ENCODE measurements around the gene PAM. TPM values are rescaled to one million over a fixed set of nuclear protein-coding genes. Genes with fewer than 3 reads are reported as not detected.

PAM gene
- total RNA-seq, 1 experiment from 2014 or later, result 131 TPM

- TF ChIP-seq SIN3A (IDR thresholded peaks at IDR 0.05; ENCODE audit: borderline replicate concordance, insufficient read depth, low read depth, low read length) (no peak), TCF7L2 (IDR thresholded peaks at IDR 0.05; ENCODE audit: low read depth, low read length) (no peak), CTCF (IDR thresholded peaks at IDR 0.05) (no peak), POLR2AphosphoS5 (IDR thresholded peaks at IDR 0.05; ENCODE audit: low read depth, low read length) (no peak), REST (IDR thresholded peaks at IDR 0.05; ENCODE audit: insufficient read depth in 1 of 2, low read depth in 2 of 2, low read length in 1 of 2) (no peak)
Measured at GRCh38 chr5:102931085-102931725, 176.1 kb downstream of the PAM start.

GRCh38 chr5:102932781-102933180, 177.7 kb downstream of the PAM start:
- no TSS peak for BruUV-seq (replicated peaks)
- no peak for TF ChIP-seq POLR2AphosphoS5 (IDR thresholded peaks at IDR 0.05; ENCODE audit: low read depth, low read length)
- no peak for TF ChIP-seq REST (IDR thresholded peaks at IDR 0.05; ENCODE audit: insufficient read depth in 1 of 2, low read depth in 2 of 2, low read length in 1 of 2)
- TF ChIP-seq CTCF (IDR thresholded peaks at IDR 0.05), result no peak
- TF ChIP-seq SIN3A (IDR thresholded peaks at IDR 0.05; ENCODE audit: borderline replicate concordance, insufficient read depth, low read depth, low read length), result no peak
- no peak for TF ChIP-seq TCF7L2 (IDR thresholded peaks at IDR 0.05; ENCODE audit: low read depth, low read length)
- no peak for ATAC-seq
- Histone ChIP-seq H3K4me3 (ENCODE audit: low read depth in 2 of 2, low read length in 2 of 2) (no peak overlapping the region), H3K9me3 (ENCODE audit: control insufficient read depth, insufficient read depth, low read depth, low read length) (no peaks in the 10 kb centered on the region), H3K36me3 (ENCODE audit: control insufficient read depth, insufficient read depth, low read length) (no peaks in the 10 kb centered on the region; the same call in 1 of the 2 replicates), H3K27ac (ENCODE audit: low read length) (no peak overlapping the region), H3K4me1 (ENCODE audit: control insufficient read depth, insufficient read depth, low read length) (no peaks in the 10 kb centered on the region), H3K27me3 (ENCODE audit: control insufficient read depth, insufficient read depth, low read length) (no peaks in the 10 kb centered on the region)
- in situ Hi-C loops (cut with HindIII; ENCODE audit: low pct_unique_long_range_greater_than_20kb, low sequenced_read_pairs) (no loop called here), intact Hi-C loops (cut with micrococcal nuclease; ENCODE audit: unreplicated experiment) (no loop called here)
- POLR2A ChIA-PET, result no interaction called here
- CTCF ChIA-PET, result no interaction called here
- no peak for DNase-seq (ENCODE audit: low read depth, low spot score)

More at GRCh38 chr5:102931085-102931725, 176.1 kb downstream of the PAM start:
- Histone ChIP-seq H3K36me3 (ENCODE audit: control insufficient read depth, insufficient read depth, low read length) (no peaks in the 10 kb centered on the region; the same call in 1 of the 2 replicates), H3K27me3 (ENCODE audit: control insufficient read depth, insufficient read depth, low read length) (no peaks in the 10 kb centered on the region), H3K9me3 (ENCODE audit: control insufficient read depth, insufficient read depth, low read depth, low read length) (no peaks in the 10 kb centered on the region), H3K4me1 (ENCODE audit: control insufficient read depth, insufficient read depth, low read length) (no peaks in the 10 kb centered on the region), H3K27ac (ENCODE audit: low read length) (no peak overlapping the region), H3K4me3 (ENCODE audit: low read depth in 2 of 2, low read length in 2 of 2) (no peak overlapping the region)
- no peak for DNase-seq (ENCODE audit: low read depth, low spot score)
- POLR2A ChIA-PET, result no interaction called here
- ATAC-seq, result no peak
- BruUV-seq (replicated peaks), result no TSS peak
- in situ Hi-C loops (cut with HindIII; ENCODE audit: low pct_unique_long_range_greater_than_20kb, low sequenced_read_pairs) (no loop called here), intact Hi-C loops (cut with micrococcal nuclease; ENCODE audit: unreplicated experiment) (no loop called here)
- CTCF ChIA-PET, result interaction anchor here (0.6 to 0.7 kb wide), 2 partner anchors 10 to 85 kb away, joined by 3 read pairs; no protein-coding TSS in a partner anchor

All from Panc1 (cell line).